Endothelial cell of umbilical vein (primary cell): ENCODE data around the gene CNTN5. TPM values are rescaled to one million over a fixed set of nuclear protein-coding genes. Genes with fewer than 3 reads are reported as not detected.

Experiments
- BruUV-seq: library from RNA; stranded (reverse); fragments of 400-500 nt; replicated peaks from 2 replicates; lab custom pipeline; 2021; lab: Mats Ljungman, UMichigan
- CTCF ChIA-PET: fragments of 300-600, 350-600 bp; sonication (Branson Sonifier 250); formaldehyde crosslinking; loops from one replicate; lab custom pipeline; 2021; ENCODE audit warnings: antibody characterized with exemption, inconsistent platforms; lab: Charles Lee
- POLR2A ChIA-PET: fragments of 300-600, 350-600 bp; sonication (Branson Sonifier 250); formaldehyde crosslinking; loops from one replicate; lab custom pipeline; 2021; ENCODE audit warnings: antibody characterized with exemption, inconsistent platforms; lab: Charles Lee
- DNase-seq: peaks from one replicate; pipeline ENCODE4 v3.0.0-alpha.2; 2011; ENCODE audit warnings: low read depth, low spot score
- FAIRE-seq: peaks from 2 replicates; lab custom pipeline; 2011; peaks lifted over from hg19 to GRCh38; lab: Jason Lieb, UNC
- H2AFZ ChIP-seq: 2 replicates; pipeline ENCODE4 v1.6.0; 2012; ENCODE audit warnings: low read depth, low read length, control low read depth, inconsistent platforms
- H3K27ac ChIP-seq: 2 replicates; pipeline ENCODE4 v1.5.1; 2011; ENCODE audit warnings: low read depth, mild to moderate bottlenecking, control low read depth, low read length, moderate library complexity; ENCODE audit not compliant: insufficient read depth
- H3K27me3 ChIP-seq, 2 experiments: 2 replicates each; pipeline versions ENCODE4 v1.6.0 to v1.6.1; 2011; ENCODE audit warnings: low read length in 2 of 2, mixed read lengths in 1 of 2; ENCODE audit not compliant: control insufficient read depth in 2 of 2, insufficient read depth in 2 of 2
- H3K36me3 ChIP-seq, 2 experiments: 2 replicates in 1 of 2; 3 replicates in 1 of 2; pipeline ENCODE4 v1.5.1; 2011; ENCODE audit warnings: low read length in 2 of 2, mild to moderate bottlenecking in 1 of 2, moderate library complexity in 1 of 2; ENCODE audit not compliant: control insufficient read depth in 2 of 2, insufficient read depth in 2 of 2; ENCODE audit errors: extremely low read depth in 1 of 2
- H3K4me1 ChIP-seq: 3 replicates; pipeline ENCODE4 v1.5.1; 2011; ENCODE audit warnings: mild to moderate bottlenecking, low read length; ENCODE audit not compliant: control insufficient read depth, insufficient read depth; ENCODE audit errors: extremely low read depth
- H3K4me2 ChIP-seq: 2 replicates; pipeline ENCODE4 v1.6.1; 2011; ENCODE audit warnings: low read length, control low read depth, mixed read lengths; ENCODE audit not compliant: insufficient read depth
- H3K4me3 ChIP-seq, 3 experiments: fragments of 200-600 bp in 1 of 3; sonication (generic), shearing (Covaris generic) in 1 of 3; replicated peaks in 1 of 3; 2 replicates each; pipeline ENCODE4 v1.5.1; 2011 to 2016; ENCODE audit warnings: control low read depth in 3 of 3, low read length in 3 of 3, mild to moderate bottlenecking in 2 of 3, inconsistent platforms in 1 of 3, low read depth in 1 of 3, moderate library complexity in 1 of 3; ENCODE audit not compliant: insufficient read depth in 1 of 3
- H3K79me2 ChIP-seq: 2 replicates; pipeline ENCODE4 v1.6.0; 2012; ENCODE audit warnings: low read length, inconsistent platforms; ENCODE audit not compliant: control insufficient read depth, insufficient read depth
- H3K9ac ChIP-seq: replicated peaks from 2 replicates; pipeline ENCODE3; 2011; ENCODE audit warnings: low read length, control low read depth; ENCODE audit not compliant: insufficient read depth; ENCODE audit errors: extremely low read depth
- H3K9me1 ChIP-seq: replicated peaks from 3 replicates; pipeline ENCODE4 v1.6.0; 2011; ENCODE audit warnings: mild to moderate bottlenecking, low read length; ENCODE audit not compliant: control insufficient read depth, insufficient read depth; ENCODE audit errors: extremely low read depth
- H3K9me3 ChIP-seq: replicated peaks from 2 replicates; pipeline ENCODE4 v1.5.1; 2012; ENCODE audit warnings: low read length, inconsistent platforms; ENCODE audit not compliant: control insufficient read depth, insufficient read depth
- H4K20me1 ChIP-seq: replicated peaks from 2 replicates; pipeline ENCODE3; 2011; ENCODE audit warnings: mild to moderate bottlenecking, low read length; ENCODE audit not compliant: control insufficient read depth, insufficient read depth; ENCODE audit errors: extremely low read depth
- CTCF ChIP-seq, 2 donors: IDR thresholded peaks; 1 replicate in 1 of 2; 2 replicates in 1 of 2; pipeline ENCODE4 v1.5.1; 2011; ENCODE audit warnings: low read length in 2 of 2, mild to moderate bottlenecking in 2 of 2, moderate library complexity in 2 of 2, control low read depth in 1 of 2, inconsistent platforms in 1 of 2, low read depth in 1 of 2; ENCODE audit not compliant: insufficient read depth in 1 of 2; ENCODE audit errors: extremely low read depth in 1 of 2
- FOS ChIP-seq: IDR thresholded peaks from 2 replicates; pipeline ENCODE4 v1.6.1; 2011; ENCODE audit warnings: mild to moderate bottlenecking, low read length, moderate library complexity, borderline replicate concordance; ENCODE audit not compliant: insufficient read depth
- GATA2 ChIP-seq: IDR thresholded peaks from 2 replicates; pipeline ENCODE4 v1.7.0; 2011; ENCODE audit warnings: low read depth, mild to moderate bottlenecking, moderate library complexity, mixed read lengths, low read length; ENCODE audit not compliant: insufficient read length, insufficient read depth
- JUN ChIP-seq: IDR thresholded peaks from 2 replicates; pipeline ENCODE4 v1.6.1; 2011; ENCODE audit warnings: borderline replicate concordance, low read depth; ENCODE audit not compliant: insufficient read length, insufficient read depth
- MAX ChIP-seq: IDR thresholded peaks from 2 replicates; pipeline ENCODE4 v1.6.1; 2011; ENCODE audit not compliant: insufficient read depth, insufficient read length
- MYC ChIP-seq: IDR thresholded peaks from one replicate; pipeline ENCODE4 v1.6.1; 2011; ENCODE audit warnings: mild to moderate bottlenecking, low read depth, low read length
- POLR2AphosphoS5 ChIP-seq: IDR thresholded peaks from 2 replicates; pipeline ENCODE4 v1.6.1; 2012; ENCODE audit warnings: low read depth, mild to moderate bottlenecking, control low read depth, low read length, moderate library complexity; ENCODE audit not compliant: insufficient read depth
- dilution Hi-C: fragments of 300-500 bp; cut with MboI; formaldehyde crosslinking; loops from one replicate; pipeline ENCODE4 v1.15.0; 2019; ENCODE audit warnings: low sequenced_read_pairs; ENCODE audit not compliant: extremely low pct_ligation_motif_present
- intact Hi-C: fragments of 100-400 bp; cut with micrococcal nuclease; formaldehyde crosslinking; loops from one replicate; pipeline ENCODE4 v1.10.0; 2022
- polyA plus RNA-seq, 4 experiments: library from polyadenylated mRNA; depleted of rRNA in 3 of 4; stranded (reverse) in 3 of 4; unstranded in 1 of 4; fragments of >200 nt; gene quantifications; 2 replicates each; pipeline versions ENCODE4 v1.2.1 to v1.2.3, GENCODE V29; 2011 to 2012; ENCODE audit warnings: missing spikeins in 1 of 4
- total RNA-seq: library from RNA; stranded (reverse); gene quantifications from 2 replicates; pipeline ENCODE4 v1.2.3, GENCODE V29; 2021

Gene CNTN5
- total and polyA plus RNA-seq, 2 donors (not counting 3 experiments of a cell fraction or from before 2014, with no cell fraction given): not detected

- ChIA-PET CTCF (no interaction called here), POLR2A (no interaction called here)
- Histone ChIP-seq H3K79me2 (no peaks in the 10 kb centered on the region), H3K4me1 (no peaks in the 10 kb centered on the region), H2AFZ (no peak overlapping the region), H3K27ac (no peak overlapping the region), H3K9ac (no peak overlapping the region), H3K4me2 (no peak overlapping the region), H3K27me3 (no peaks in the 10 kb centered on the region), H3K9me1 (no peaks in the 10 kb centered on the region), H3K36me3 (no peaks in the 10 kb centered on the region), H4K20me1 (no peaks in the 10 kb centered on the region), H3K4me3 (no peak overlapping the region), H3K9me3 (peaks cover 2% of the 10 kb centered on the region)
- DNase-seq (no peak), FAIRE-seq (no peak)
- TF ChIP-seq CTCF (IDR thresholded peaks at IDR 0.05; ENCODE audit: extremely low read depth in 1 of 2, insufficient read depth in 1 of 2, low read depth in 1 of 2, low read length in 2 of 2) (no peak), MAX (no peak), FOS (no peak), POLR2AphosphoS5 (no peak), MYC (no peak), JUN (no peak)
- dilution Hi-C loops (no loop called here), intact Hi-C loops (no loop called here)
- BruUV-seq: no TSS peak
These were observed 127.6 kb downstream of the CNTN5 start for GRCh38 chr11:99148352-99148751.

- dilution Hi-C loops (no loop called here), intact Hi-C loops (no loop called here)
- H3K36me3 ChIP-seq: no peaks in the 10 kb centered on the region
- H3K27ac ChIP-seq: no peak overlapping the region
- no peak for FAIRE-seq
- no TSS peak for BruUV-seq
- no peak for TF ChIP-seq GATA2
- H4K20me1 ChIP-seq: no peaks in the 10 kb centered on the region
- H3K9ac ChIP-seq: no peak overlapping the region
- H3K4me2 ChIP-seq: no peak overlapping the region
- no peaks in the 10 kb centered on the region for H3K79me2 ChIP-seq
- no peaks in the 10 kb centered on the region for H3K9me1 ChIP-seq
- no peaks in the 10 kb centered on the region for H3K4me1 ChIP-seq
- ChIA-PET CTCF (no interaction called here), POLR2A (no interaction called here)
- peaks cover 2% of the 10 kb centered on the region for H3K9me3 ChIP-seq
- no peak overlapping the region for H3K4me3 ChIP-seq
- no peak overlapping the region for H2AFZ ChIP-seq
- H3K27me3 ChIP-seq: no peaks in the 10 kb centered on the region
- DNase-seq: no peak
These were observed 133.5 kb downstream of the CNTN5 start for GRCh38 chr11:99154277-99154676.
